Endothelial cell of umbilical vein (primary cell): ENCODE results near the gene TRIM59. TPM values are rescaled to one million over a fixed set of nuclear protein-coding genes. Genes with fewer than 3 reads are reported as not detected.

Experiments
- BruUV-seq: library from RNA; stranded (reverse); fragments of 400-500 nt; replicated peaks from 2 replicates; lab custom pipeline; 2021; lab: Mats Ljungman, UMichigan
- CTCF ChIA-PET: fragments of 300-600, 350-600 bp; sonication (Branson Sonifier 250); formaldehyde crosslinking; loops from one replicate; lab custom pipeline; 2021; ENCODE audit warnings: antibody characterized with exemption, inconsistent platforms; lab: Charles Lee
- POLR2A ChIA-PET: fragments of 300-600, 350-600 bp; sonication (Branson Sonifier 250); formaldehyde crosslinking; loops from one replicate; lab custom pipeline; 2021; ENCODE audit warnings: antibody characterized with exemption, inconsistent platforms; lab: Charles Lee
- DNase-seq: peaks from one replicate; pipeline ENCODE4 v3.0.0-alpha.2; 2011; ENCODE audit warnings: low read depth, low spot score
- FAIRE-seq: peaks from 2 replicates; lab custom pipeline; 2011; peaks lifted over from hg19 to GRCh38; lab: Jason Lieb, UNC
- H2AFZ ChIP-seq: 2 replicates; pipeline ENCODE4 v1.6.0; 2012; ENCODE audit warnings: low read depth, low read length, control low read depth, inconsistent platforms
- H3K27ac ChIP-seq: 2 replicates; pipeline ENCODE4 v1.5.1; 2011; ENCODE audit warnings: low read depth, mild to moderate bottlenecking, control low read depth, low read length, moderate library complexity; ENCODE audit not compliant: insufficient read depth
- H3K27me3 ChIP-seq, 2 experiments: 2 replicates each; pipeline versions ENCODE4 v1.6.0 to v1.6.1; 2011; ENCODE audit warnings: low read length in 2 of 2, mixed read lengths in 1 of 2; ENCODE audit not compliant: control insufficient read depth in 2 of 2, insufficient read depth in 2 of 2
- H3K36me3 ChIP-seq, 2 experiments: 2 replicates in 1 of 2; 3 replicates in 1 of 2; pipeline ENCODE4 v1.5.1; 2011; ENCODE audit warnings: low read length in 2 of 2, mild to moderate bottlenecking in 1 of 2, moderate library complexity in 1 of 2; ENCODE audit not compliant: control insufficient read depth in 2 of 2, insufficient read depth in 2 of 2; ENCODE audit errors: extremely low read depth in 1 of 2
- H3K4me1 ChIP-seq: 3 replicates; pipeline ENCODE4 v1.5.1; 2011; ENCODE audit warnings: mild to moderate bottlenecking, low read length; ENCODE audit not compliant: control insufficient read depth, insufficient read depth; ENCODE audit errors: extremely low read depth
- H3K4me2 ChIP-seq: 2 replicates; pipeline ENCODE4 v1.6.1; 2011; ENCODE audit warnings: low read length, control low read depth, mixed read lengths; ENCODE audit not compliant: insufficient read depth
- H3K4me3 ChIP-seq, 3 experiments: fragments of 200-600 bp in 1 of 3; sonication (generic), shearing (Covaris generic) in 1 of 3; replicated peaks in 1 of 3; 2 replicates each; pipeline ENCODE4 v1.5.1; 2011 to 2016; ENCODE audit warnings: control low read depth in 3 of 3, low read length in 3 of 3, mild to moderate bottlenecking in 2 of 3, inconsistent platforms in 1 of 3, low read depth in 1 of 3, moderate library complexity in 1 of 3; ENCODE audit not compliant: insufficient read depth in 1 of 3
- H3K79me2 ChIP-seq: 2 replicates; pipeline ENCODE4 v1.6.0; 2012; ENCODE audit warnings: low read length, inconsistent platforms; ENCODE audit not compliant: control insufficient read depth, insufficient read depth
- H3K9ac ChIP-seq: replicated peaks from 2 replicates; pipeline ENCODE3; 2011; ENCODE audit warnings: low read length, control low read depth; ENCODE audit not compliant: insufficient read depth; ENCODE audit errors: extremely low read depth
- H3K9me1 ChIP-seq: replicated peaks from 3 replicates; pipeline ENCODE4 v1.6.0; 2011; ENCODE audit warnings: mild to moderate bottlenecking, low read length; ENCODE audit not compliant: control insufficient read depth, insufficient read depth; ENCODE audit errors: extremely low read depth
- H3K9me3 ChIP-seq: replicated peaks from 2 replicates; pipeline ENCODE4 v1.5.1; 2012; ENCODE audit warnings: low read length, inconsistent platforms; ENCODE audit not compliant: control insufficient read depth, insufficient read depth
- H4K20me1 ChIP-seq: replicated peaks from 2 replicates; pipeline ENCODE3; 2011; ENCODE audit warnings: mild to moderate bottlenecking, low read length; ENCODE audit not compliant: control insufficient read depth, insufficient read depth; ENCODE audit errors: extremely low read depth
- CTCF ChIP-seq, 2 donors: IDR thresholded peaks; 1 replicate in 1 of 2; 2 replicates in 1 of 2; pipeline ENCODE4 v1.5.1; 2011; ENCODE audit warnings: low read length in 2 of 2, mild to moderate bottlenecking in 2 of 2, moderate library complexity in 2 of 2, control low read depth in 1 of 2, inconsistent platforms in 1 of 2, low read depth in 1 of 2; ENCODE audit not compliant: insufficient read depth in 1 of 2; ENCODE audit errors: extremely low read depth in 1 of 2
- EZH2 ChIP-seq: IDR thresholded peaks from 2 replicates; pipeline ENCODE4 v1.6.1; 2012; ENCODE audit warnings: borderline replicate concordance, low read depth, mild to moderate bottlenecking, moderate library complexity, low read length, inconsistent platforms; ENCODE audit not compliant: severe bottlenecking
- FOS ChIP-seq: IDR thresholded peaks from 2 replicates; pipeline ENCODE4 v1.6.1; 2011; ENCODE audit warnings: mild to moderate bottlenecking, low read length, moderate library complexity, borderline replicate concordance; ENCODE audit not compliant: insufficient read depth
- GATA2 ChIP-seq: IDR thresholded peaks from 2 replicates; pipeline ENCODE4 v1.7.0; 2011; ENCODE audit warnings: low read depth, mild to moderate bottlenecking, moderate library complexity, mixed read lengths, low read length; ENCODE audit not compliant: insufficient read length, insufficient read depth
- JUN ChIP-seq: IDR thresholded peaks from 2 replicates; pipeline ENCODE4 v1.6.1; 2011; ENCODE audit warnings: borderline replicate concordance, low read depth; ENCODE audit not compliant: insufficient read length, insufficient read depth
- MYC ChIP-seq: IDR thresholded peaks from one replicate; pipeline ENCODE4 v1.6.1; 2011; ENCODE audit warnings: mild to moderate bottlenecking, low read depth, low read length
- POLR2A ChIP-seq: IDR thresholded peaks from 2 replicates; pipeline ENCODE4 v1.6.1; 2012; ENCODE audit warnings: low read depth, mild to moderate bottlenecking, control low read depth, low read length
- POLR2AphosphoS5 ChIP-seq: IDR thresholded peaks from 2 replicates; pipeline ENCODE4 v1.6.1; 2012; ENCODE audit warnings: low read depth, mild to moderate bottlenecking, control low read depth, low read length, moderate library complexity; ENCODE audit not compliant: insufficient read depth
- dilution Hi-C: fragments of 300-500 bp; cut with MboI; formaldehyde crosslinking; loops from one replicate; pipeline ENCODE4 v1.15.0; 2019; ENCODE audit warnings: low sequenced_read_pairs; ENCODE audit not compliant: extremely low pct_ligation_motif_present
- intact Hi-C: fragments of 100-400 bp; cut with micrococcal nuclease; formaldehyde crosslinking; loops from one replicate; pipeline ENCODE4 v1.10.0; 2022
- polyA plus RNA-seq, 4 experiments: library from polyadenylated mRNA; depleted of rRNA in 3 of 4; stranded (reverse) in 3 of 4; unstranded in 1 of 4; fragments of >200 nt; gene quantifications; 2 replicates each; pipeline versions ENCODE4 v1.2.1 to v1.2.3, GENCODE V29; 2011 to 2012; ENCODE audit warnings: missing spikeins in 1 of 4
- total RNA-seq: library from RNA; stranded (reverse); gene quantifications from 2 replicates; pipeline ENCODE4 v1.2.3, GENCODE V29; 2021
- TF ChIP-seq, protein P1 (sequence below): IDR thresholded peaks from 2 replicates; pipeline ENCODE4 v1.6.1; 2011; ENCODE audit not compliant: insufficient read depth, insufficient read length

The TRIM59 gene
- total and polyA plus RNA-seq, 2 donors (not counting 3 experiments of a cell fraction or from before 2014, with no cell fraction given): 6.8 to 33.0 TPM

DNA sequence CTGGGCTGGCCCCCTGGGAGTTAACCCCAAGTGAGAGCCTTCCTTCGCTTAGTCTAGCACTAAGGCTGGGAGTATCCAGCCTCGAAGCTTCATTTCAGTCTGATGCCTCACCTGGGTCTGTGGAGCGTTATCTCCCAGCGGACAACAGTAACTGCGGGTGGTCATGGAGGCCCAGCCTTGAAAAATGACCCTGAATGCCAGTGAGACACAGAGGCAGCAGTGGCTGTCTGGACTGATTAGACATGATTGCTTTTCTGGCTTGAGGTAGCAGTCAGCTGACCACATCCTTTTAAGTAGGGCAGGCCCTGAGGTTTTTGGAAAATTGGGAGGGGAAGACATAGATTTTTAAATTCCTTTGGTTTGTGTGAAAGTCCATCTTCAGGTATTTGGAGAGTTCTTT is 28.2 kb upstream of the TRIM59 start:
- Histone ChIP-seq H2AFZ (no peak overlapping the region), H3K79me2 (no peaks in the 10 kb centered on the region), H3K27me3 (peaks cover 16 to 20% of the 10 kb centered on the region in 2 experiments), H3K4me2 (no peak overlapping the region), H3K27ac (no peak overlapping the region), H3K9me1 (no peaks in the 10 kb centered on the region), H3K36me3 (no peaks in the 10 kb centered on the region), H4K20me1 (no peaks in the 10 kb centered on the region), H3K9me3 (no peaks in the 10 kb centered on the region), H3K4me3 (no peak overlapping the region), H3K9ac (no peak overlapping the region), H3K4me1 (no peaks in the 10 kb centered on the region)
- dilution Hi-C loops (no loop called here), intact Hi-C loops (no loop called here)
- CTCF ChIA-PET: interaction anchor here (0.8 to 3.6 kb wide), 3 partner anchors 10 to 16 kb away, joined by 3 to 11 read pairs (median 3); no protein-coding TSS in a partner anchor
- DNase-seq: no peak
- no peak for TF ChIP-seq POLR2A
- TF ChIP-seq JUN: no peak
- no peak for TF ChIP-seq CTCF (IDR thresholded peaks at IDR 0.05; ENCODE audit: extremely low read depth in 1 of 2, insufficient read depth in 1 of 2, low read depth in 1 of 2, low read length in 2 of 2)
- TF ChIP-seq POLR2AphosphoS5: no peak
- TF ChIP-seq FOS: no peak
- TF ChIP-seq, protein P1, sequence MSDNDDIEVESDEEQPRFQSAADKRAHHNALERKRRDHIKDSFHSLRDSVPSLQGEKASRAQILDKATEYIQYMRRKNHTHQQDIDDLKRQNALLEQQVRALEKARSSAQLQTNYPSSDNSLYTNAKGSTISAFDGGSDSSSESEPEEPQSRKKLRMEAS: no peak
- no peak for TF ChIP-seq GATA2
- no peak for TF ChIP-seq EZH2
- TF ChIP-seq MYC: no peak
- no TSS peak for BruUV-seq
- FAIRE-seq: no peak
- POLR2A ChIA-PET: no interaction called here
